HTR-8/SVneo (cell line): ENCODE data around the gene APOBEC3H.
A peak's percentile ranks its signal among the peaks of the same experiment; 100 is the strongest.

Experiments
- DNase-seq: peaks from one replicate; pipeline ENCODE4 v3.0.0; 2011; ENCODE audit warnings: low spot score, mixed read lengths; ENCODE audit not compliant: insufficient read length
- FAIRE-seq: peaks from 2 replicates; lab custom pipeline; 2011; peaks lifted over from hg19 to GRCh38; lab: Jason Lieb, UNC

APOBEC3H gene

DNA sequence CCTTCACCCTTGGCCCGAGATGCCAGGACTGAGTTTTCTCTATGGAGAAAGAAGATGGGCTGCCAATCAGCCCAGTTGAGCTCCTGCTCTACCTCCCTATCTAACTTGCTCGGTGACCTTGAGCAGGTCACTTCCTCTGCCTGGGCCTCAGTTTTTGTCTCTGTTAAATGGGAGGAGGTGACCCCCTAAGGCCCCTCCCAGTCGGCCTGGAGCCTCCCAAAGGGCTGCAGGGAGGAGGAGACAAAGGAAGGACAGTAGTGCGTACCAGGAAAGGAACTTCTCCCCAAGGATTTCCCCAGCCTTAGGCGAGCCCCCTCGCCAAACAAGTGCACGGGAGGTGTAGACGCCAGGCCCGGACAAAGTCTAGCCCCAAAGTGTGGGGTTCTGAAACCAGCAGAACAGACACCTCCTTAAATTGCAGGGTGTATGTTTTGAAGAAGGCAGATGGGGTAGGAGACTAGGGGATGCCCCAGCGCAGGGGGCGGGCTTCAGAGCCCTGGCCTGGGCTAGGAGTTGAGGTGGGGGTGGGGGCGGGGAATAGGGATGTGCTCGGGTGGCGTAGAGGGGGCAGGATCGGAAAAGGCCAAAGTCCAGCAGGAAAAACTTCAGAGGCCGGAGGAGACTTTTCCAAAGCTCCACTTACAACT, 54.4 kb downstream of the APOBEC3H start:
- FAIRE-seq (no peak), DNase-seq (no peak)

GRCh38 chr22:39152024-39152510, 55.0 kb downstream of the APOBEC3H start:
- FAIRE-seq (no peak), DNase-seq (no peak)

GRCh38 chr22:39152511-39153219, 55.6 kb downstream of the APOBEC3H start, which contains the start of gene CBX7:
Gene CBX7 (minus strand): TSS chr22:39152680. CDS start chr22:39152444, 236 bp downstream.
- DNase-seq (peak; percentile 88), FAIRE-seq (peak; percentile 88)

DNA sequence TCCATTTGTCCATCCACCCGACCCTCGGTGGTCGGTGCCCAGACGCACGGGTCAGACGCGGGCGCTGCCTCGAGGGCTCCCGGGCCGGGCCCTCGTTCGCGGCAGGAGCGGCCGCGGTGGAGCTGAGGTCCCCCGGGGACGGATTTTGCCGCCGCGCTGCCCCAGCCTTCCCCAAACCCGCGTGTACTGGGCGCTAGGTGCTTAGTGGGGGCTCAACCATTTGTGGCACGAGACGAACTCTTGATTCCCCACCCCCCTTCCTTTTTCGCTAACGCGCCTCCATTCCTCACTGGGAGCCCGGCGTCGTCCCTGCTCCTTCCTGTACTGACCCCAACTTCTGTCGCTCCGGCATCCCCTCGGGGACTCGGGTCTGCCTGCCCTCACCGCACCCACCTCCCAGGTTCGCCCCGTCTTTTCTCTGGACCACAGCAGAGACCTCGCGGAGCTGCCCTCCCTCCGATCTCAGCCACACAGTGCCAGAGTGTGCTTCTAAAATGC, 56.2 kb downstream of the APOBEC3H start:
- FAIRE-seq: no peak

More for the DNA sequence above, 56.2 kb downstream of the APOBEC3H start:
- no peak for DNase-seq
